Keratinocyte (primary cell): ENCODE results near the gene GNAT3. TPM values are rescaled to one million over a fixed set of nuclear protein-coding genes. Genes with fewer than 3 reads are reported as not detected.

Experiments
- DNase-seq: peaks from one replicate; pipeline ENCODE4 v3.0.0-alpha.2; 2011; ENCODE audit warnings: low read depth, missing footprints, low spot score
- FAIRE-seq: peaks from 2 replicates; lab custom pipeline; 2011; peaks lifted over from hg19 to GRCh38; lab: Jason Lieb, UNC
- H2AFZ ChIP-seq: 2 replicates; pipeline ENCODE4 v1.6.0; 2012; ENCODE audit warnings: low read length, control low read depth, inconsistent platforms; ENCODE audit not compliant: control insufficient read depth
- H3K27ac ChIP-seq: 2 replicates; pipeline ENCODE4 v1.5.1; 2011; ENCODE audit warnings: low read length; ENCODE audit not compliant: control insufficient read depth, insufficient read depth
- H3K27me3 ChIP-seq: 3 replicates; pipeline ENCODE4 v1.6.0; 2011; ENCODE audit warnings: low read length; ENCODE audit not compliant: control insufficient read depth, insufficient read depth; ENCODE audit errors: extremely low read depth
- H3K36me3 ChIP-seq, 2 experiments: 2 replicates in 1 of 2; 3 replicates in 1 of 2; pipeline ENCODE4 v1.5.1; 2011; ENCODE audit warnings: low read length in 2 of 2, mild to moderate bottlenecking in 1 of 2; ENCODE audit not compliant: control insufficient read depth in 2 of 2, insufficient read depth in 2 of 2; ENCODE audit errors: extremely low read depth in 1 of 2
- H3K4me1 ChIP-seq: 3 replicates; pipeline ENCODE4 v1.5.1; 2011; ENCODE audit warnings: low read length; ENCODE audit not compliant: control insufficient read depth, insufficient read depth; ENCODE audit errors: extremely low read depth
- H3K4me2 ChIP-seq: 3 replicates; pipeline ENCODE4 v1.6.0; 2011; ENCODE audit warnings: low read depth, low read length; ENCODE audit not compliant: control insufficient read depth, insufficient read depth; ENCODE audit errors: extremely low read depth
- H3K4me3 ChIP-seq, 3 experiments: fragments of 200-600 bp in 1 of 3; sonication (generic) in 1 of 3; 2 replicates in 2 of 3; 3 replicates in 1 of 3; pipeline ENCODE4 v1.5.1; 2011 to 2016; ENCODE audit warnings: low read length in 3 of 3, mild to moderate bottlenecking in 3 of 3, control low read depth in 2 of 3, inconsistent platforms in 1 of 3, low read depth in 1 of 3, mixed read lengths in 1 of 3, mixed run types in 1 of 3, moderate library complexity in 1 of 3; ENCODE audit not compliant: control insufficient read depth in 2 of 3, insufficient read depth in 2 of 3; ENCODE audit errors: extremely low read depth in 1 of 3
- H3K79me2 ChIP-seq: 2 replicates; pipeline ENCODE4 v1.6.0; 2012; ENCODE audit warnings: low read length; ENCODE audit not compliant: control insufficient read depth, insufficient read depth
- H3K9ac ChIP-seq: 3 replicates; pipeline ENCODE4 v1.6.0; 2011; ENCODE audit warnings: low read length; ENCODE audit not compliant: control insufficient read depth, insufficient read depth; ENCODE audit errors: extremely low read depth
- H3K9me1 ChIP-seq: 3 replicates; pipeline ENCODE4 v1.6.0; 2011; ENCODE audit warnings: low read length; ENCODE audit not compliant: control insufficient read depth, insufficient read depth; ENCODE audit errors: extremely low read depth
- H3K9me3 ChIP-seq: 2 replicates; pipeline ENCODE4 v1.5.1; 2012; ENCODE audit warnings: low read depth, low read length; ENCODE audit not compliant: control insufficient read depth
- H4K20me1 ChIP-seq: 3 replicates; pipeline ENCODE4 v1.6.0; 2011; ENCODE audit warnings: low read length; ENCODE audit not compliant: control insufficient read depth, insufficient read depth; ENCODE audit errors: extremely low read depth
- EZH2 ChIP-seq: IDR thresholded peaks from one replicate; pipeline ENCODE4 v1.6.1; 2012; ENCODE audit warnings: inconsistent platforms, mild to moderate bottlenecking, low read length, moderate library complexity
- dilution Hi-C: fragments of 300-500 bp; cut with MboI; formaldehyde crosslinking; loops from one replicate; pipeline ENCODE4 v1.7.0; 2020; ENCODE audit warnings: low sequenced_read_pairs; ENCODE audit not compliant: extremely low pct_ligation_motif_present
- polyA plus RNA-seq, 5 experiments: library from polyadenylated mRNA; depleted of rRNA in 3 of 5; stranded (reverse) in 3 of 5; stranded (forward) in 1 of 5; unstranded in 1 of 5; fragments of >200 nt; gene quantifications; 1 replicate in 1 of 5; 2 replicates in 3 of 5; 3 replicates in 1 of 5; pipeline versions ENCODE4 v1.2.1 to v1.2.3, GENCODE V29; 2011 to 2012; ENCODE audit warnings: missing spikeins in 2 of 5, low read depth in 1 of 5, low replicate concordance in 1 of 5
- TF ChIP-seq, protein P1 (sequence below), 3 experiments: IDR thresholded peaks in 1 of 3; conservative IDR thresholded peaks in 1 of 3; optimal IDR thresholded peaks in 1 of 3; 2 replicates in 2 of 3; 3 replicates in 1 of 3; pipeline versions ENCODE3 to v1.5.1; 2011; ENCODE audit warnings: low read length in 3 of 3, mild to moderate bottlenecking in 3 of 3, moderate library complexity in 2 of 3, control low read depth in 1 of 3, inconsistent platforms in 1 of 3; ENCODE audit not compliant: insufficient read depth in 2 of 3; ENCODE audit errors: extremely low read depth in 1 of 3

The GNAT3 gene
- polyA plus RNA-seq, 1 donor (not counting 4 experiments of a cell fraction or from before 2014, with no cell fraction given), result not detected

DNA sequence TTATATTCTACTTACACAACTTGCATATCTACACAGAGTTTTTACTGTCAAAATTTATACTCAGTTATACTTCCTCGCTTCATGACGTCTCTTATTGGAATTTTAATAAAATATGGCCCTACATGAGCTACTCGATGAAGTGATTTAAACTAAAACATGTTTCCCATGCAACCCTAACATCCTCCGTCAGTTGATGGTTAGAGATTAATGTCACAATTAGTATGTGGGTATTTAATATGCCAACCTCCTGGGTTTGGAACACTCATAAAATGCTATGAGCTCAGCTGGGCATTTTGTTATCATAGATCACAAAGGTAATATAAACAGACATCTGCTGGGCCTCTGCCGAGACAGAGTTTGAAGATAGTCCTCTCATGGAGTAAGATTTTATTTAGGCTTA lies 66.5 kb downstream of the GNAT3 start:
- Histone ChIP-seq H3K4me1 (no peaks in the 10 kb centered on the region), H3K79me2 (no peaks in the 10 kb centered on the region), H3K36me3 (no peaks in the 10 kb centered on the region), H3K9ac (no peak overlapping the region), H3K4me2 (no peak overlapping the region), H2AFZ (no peak overlapping the region), H3K27me3 (no peaks in the 10 kb centered on the region), H3K9me1 (no peaks in the 10 kb centered on the region), H3K27ac (no peak overlapping the region), H3K9me3 (no peaks in the 10 kb centered on the region), H4K20me1 (no peaks in the 10 kb centered on the region), H3K4me3 (no peak overlapping the region)
- TF ChIP-seq, protein P1, sequence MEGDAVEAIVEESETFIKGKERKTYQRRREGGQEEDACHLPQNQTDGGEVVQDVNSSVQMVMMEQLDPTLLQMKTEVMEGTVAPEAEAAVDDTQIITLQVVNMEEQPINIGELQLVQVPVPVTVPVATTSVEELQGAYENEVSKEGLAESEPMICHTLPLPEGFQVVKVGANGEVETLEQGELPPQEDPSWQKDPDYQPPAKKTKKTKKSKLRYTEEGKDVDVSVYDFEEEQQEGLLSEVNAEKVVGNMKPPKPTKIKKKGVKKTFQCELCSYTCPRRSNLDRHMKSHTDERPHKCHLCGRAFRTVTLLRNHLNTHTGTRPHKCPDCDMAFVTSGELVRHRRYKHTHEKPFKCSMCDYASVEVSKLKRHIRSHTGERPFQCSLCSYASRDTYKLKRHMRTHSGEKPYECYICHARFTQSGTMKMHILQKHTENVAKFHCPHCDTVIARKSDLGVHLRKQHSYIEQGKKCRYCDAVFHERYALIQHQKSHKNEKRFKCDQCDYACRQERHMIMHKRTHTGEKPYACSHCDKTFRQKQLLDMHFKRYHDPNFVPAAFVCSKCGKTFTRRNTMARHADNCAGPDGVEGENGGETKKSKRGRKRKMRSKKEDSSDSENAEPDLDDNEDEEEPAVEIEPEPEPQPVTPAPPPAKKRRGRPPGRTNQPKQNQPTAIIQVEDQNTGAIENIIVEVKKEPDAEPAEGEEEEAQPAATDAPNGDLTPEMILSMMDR (optimal IDR thresholded peaks at IDR 0.05 in 1 of 3, IDR thresholded peaks at IDR 0.05 in 1 of 3, conservative IDR thresholded peaks at IDR 0.05 in 1 of 3; ENCODE audit: extremely low read depth in 1 of 3, insufficient read depth in 2 of 3, low read length in 3 of 3), result no peak
- TF ChIP-seq EZH2, result no peak
- DNase-seq (no peak), FAIRE-seq (no peak)
- dilution Hi-C loops, result loop anchor here (25.0 kb wide), 1 partner anchor 217 kb away; no protein-coding TSS in a partner anchor

DNA sequence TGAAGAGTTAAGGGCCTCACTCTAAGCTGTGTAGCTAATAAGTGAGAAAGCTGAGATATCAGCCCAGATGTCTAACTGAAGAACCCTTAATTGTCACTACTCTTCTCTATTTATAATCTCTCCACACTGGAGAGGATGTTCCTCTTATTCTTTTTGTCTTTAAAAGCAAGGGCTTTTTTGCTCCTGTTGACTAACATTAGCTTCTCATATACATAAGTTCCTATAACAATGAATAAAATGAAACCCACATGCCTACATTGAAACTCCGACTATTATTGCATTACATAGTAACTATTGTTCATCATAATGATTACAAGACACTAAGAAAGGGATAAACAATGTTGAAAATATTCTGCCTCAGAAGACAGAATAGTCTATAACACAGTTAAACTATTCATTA lies 67.1 kb downstream of the GNAT3 start:
- FAIRE-seq, result no peak

More for the DNA sequence above, 67.1 kb downstream of the GNAT3 start:
- DNase-seq, result no peak
- Histone ChIP-seq H3K36me3 (no peaks in the 10 kb centered on the region), H3K9ac (no peak overlapping the region), H3K27ac (no peak overlapping the region), H3K9me1 (no peaks in the 10 kb centered on the region), H3K27me3 (no peaks in the 10 kb centered on the region), H3K4me3 (no peak overlapping the region), H2AFZ (no peak overlapping the region), H3K79me2 (no peaks in the 10 kb centered on the region), H3K4me2 (no peak overlapping the region), H3K4me1 (no peaks in the 10 kb centered on the region), H3K9me3 (no peaks in the 10 kb centered on the region), H4K20me1 (no peaks in the 10 kb centered on the region)
- dilution Hi-C loops, result loop anchor here (25.0 kb wide), 1 partner anchor 217 kb away; no protein-coding TSS in a partner anchor
- TF ChIP-seq, protein P1 (optimal IDR thresholded peaks at IDR 0.05 in 1 of 3, IDR thresholded peaks at IDR 0.05 in 1 of 3, conservative IDR thresholded peaks at IDR 0.05 in 1 of 3; ENCODE audit: extremely low read depth in 1 of 3, insufficient read depth in 2 of 3, low read length in 3 of 3), result no peak
- TF ChIP-seq EZH2, result no peak
